K562 (cell line): ENCODE results near the gene STX2. TPM values are rescaled to one million over a fixed set of nuclear protein-coding genes. Genes with fewer than 3 reads are reported as not detected.

Experiments
- ATF1 ChIP-seq, 2 experiments: fragments of 450-650 bp in 1 of 2; IDR thresholded peaks; 2 replicates each; pipeline ENCODE4 v1.6.1; 2016; ENCODE audit warnings: missing compliant biosample characterization in 1 of 2, missing genetic modification characterization in 1 of 2
- ETS1 ChIP-seq: conservative IDR thresholded peaks from 2 replicates; pipeline ENCODE4 v1.6.1; 2011; ENCODE audit warnings: low read depth, mild to moderate bottlenecking, low read length; ENCODE audit not compliant: control insufficient read depth
- HDAC3 ChIP-seq: fragments of 450-650 bp; IDR thresholded peaks from 2 replicates; pipeline ENCODE4 v1.6.1; 2018; ENCODE audit warnings: borderline replicate concordance, mild to moderate bottlenecking, moderate library complexity; ENCODE audit not compliant: partially characterized antibody
- ID3 ChIP-seq, 2 experiments: fragments of 250-450 bp in 1 of 2; fragments of 450-650 bp in 1 of 2; sonication (Bioruptor Pico) in 1 of 2; IDR thresholded peaks; 2 replicates each; pipeline versions ENCODE4 v1.6.1 to v1.8.0; 2016 to 2021; ENCODE audit warnings: mild to moderate bottlenecking in 2 of 2, moderate library complexity in 2 of 2, missing compliant biosample characterization in 1 of 2, missing genetic modification characterization in 1 of 2
- JUN ChIP-seq, 2 experiments: sonication (generic) in 1 of 2; formaldehyde crosslinking in 1 of 2; IDR thresholded peaks; 2 replicates each; pipeline versions ENCODE4 v1.6.1 to v1.8.0; 2012 to 2022; ENCODE audit warnings: borderline replicate concordance in 2 of 2, mild to moderate bottlenecking in 2 of 2, improper control_type of control experiment in 1 of 2, low read depth in 1 of 2, low read length in 1 of 2, missing genetic modification reagents in 1 of 2
- MAFG ChIP-seq: fragments of 450-650 bp; conservative IDR thresholded peaks from 2 replicates; pipeline ENCODE4 v1.6.1; 2016; ENCODE audit warnings: missing genetic modification characterization, missing compliant biosample characterization
- MBD1 ChIP-seq: fragments of 250-450 bp; sonication (Bioruptor Pico); IDR thresholded peaks from 2 replicates; pipeline ENCODE4 v1.8.0; 2022; ENCODE audit warnings: inconsistent platforms
- MTA2 ChIP-seq: fragments of 450-650 bp; IDR thresholded peaks from 2 replicates; pipeline ENCODE4 v1.6.1; 2016; ENCODE audit warnings: low read depth
- NR0B1 ChIP-seq: fragments of 450-650 bp; IDR thresholded peaks from one replicate; pipeline ENCODE4 v1.6.1; 2018; ENCODE audit warnings: mild to moderate bottlenecking, moderate library complexity; ENCODE audit not compliant: partially characterized antibody
- PYGO2 ChIP-seq: fragments of 450-650 bp; IDR thresholded peaks from 2 replicates; pipeline ENCODE4 v1.6.1; 2016; ENCODE audit warnings: mild to moderate bottlenecking, missing genetic modification characterization, moderate library complexity, missing compliant biosample characterization
- RBM15 ChIP-seq: fragments of 200-400 bp; formaldehyde crosslinking; IDR thresholded peaks from 2 replicates; pipeline ENCODE4 v1.6.1; 2018; ENCODE audit warnings: mild to moderate bottlenecking, low read length, moderate library complexity; ENCODE audit not compliant: insufficient read depth
- TFAP4 ChIP-seq: sonication (generic); formaldehyde crosslinking; IDR thresholded peaks from 2 replicates; pipeline ENCODE4 v1.8.0; 2022; ENCODE audit warnings: missing genetic modification reagents, mild to moderate bottlenecking, moderate library complexity, borderline replicate concordance
- ZNF124 ChIP-seq: sonication (generic); formaldehyde crosslinking; IDR thresholded peaks from 2 replicates; pipeline ENCODE4 v1.8.1; 2022; ENCODE audit warnings: missing genetic modification reagents
- ZNF197 ChIP-seq: fragments of 200-800 bp; sonication (Bioruptor generic); IDR thresholded peaks from 2 replicates; pipeline ENCODE4 v1.6.1; 2016; ENCODE audit warnings: low read depth, missing genetic modification characterization, missing compliant biosample characterization
- ZNF324 ChIP-seq: fragments of 250-450 bp; sonication (Bioruptor Pico); IDR thresholded peaks from 2 replicates; pipeline ENCODE4 v1.4.0; 2020; ENCODE audit warnings: mild to moderate bottlenecking
- polyA plus RNA-seq, 8 experiments: library from polyadenylated mRNA; depleted of rRNA in 4 of 8; stranded (reverse) in 5 of 8; unstranded in 3 of 8; fragments of >200 nt; fragmentation: Nextera tagmentation in 2 of 8; fragmentation: Illumina TruSeq in 1 of 8; extraction: Ambion mirVana in 2 of 8; extraction: Trizol in 1 of 8; gene quantifications; 2 replicates each; pipeline versions ENCODE4 v1.2.1 to v1.2.3, GENCODE V29; 2011 to 2014; ENCODE audit warnings: inconsistent platforms in 1 of 8, missing spikeins in 1 of 8
- total RNA-seq, 7 experiments: library from RNA; depleted of rRNA in 6 of 7; stranded (reverse); fragments of >200 nt in 6 of 7; fragmentation: Illumina TruSeq in 2 of 7; extraction: Trizol in 2 of 7; gene quantifications; 2 replicates each; pipeline versions ENCODE4 v1.2.1 to v1.2.3, GENCODE V29; 2011 to 2021; ENCODE audit warnings: low replicate concordance in 1 of 7

STX2 gene
- total and polyA plus RNA-seq, 9 of the 15 experiments (the other 6 are each of a cell fraction or from before 2014, with no cell fraction given): 22.2 to 54.6 (median 30.8) TPM

- TF ChIP-seq ID3 (CRISPR knock-in tag; IDR thresholded peaks at IDR 0.05) (no peak), ID3 (tag; IDR thresholded peaks at IDR 0.05) (no peak), ZNF324 (CRISPR knock-in tag) (no peak), ZNF197 (0 out of 2 replicates have a peak, but pooled peaks have one; percentile 43), TFAP4 (CRISPR knock-in tag) (peak; percentile 73; the same call in 1 of the 2 replicates), MAFG (tag) (peak; percentile 32; the same call in 1 of the 2 replicates), ATF1 (CRISPR knock-in tag; IDR thresholded peaks at IDR 0.05) (no peak), ATF1 (tag; IDR thresholded peaks at IDR 0.05) (peak; percentile 73), RBM15 (no peak), PYGO2 (no peak), MBD1 (CRISPR knock-in tag) (no peak), MTA2 (0 out of 2 replicates have a peak, but pooled peaks have one; percentile 9), JUN (IDR thresholded peaks at IDR 0.05; ENCODE audit: borderline replicate concordance, low read depth, low read length) (peak; percentile 58; the same call in 1 of the 2 replicates), JUN (CRISPR knock-in tag; IDR thresholded peaks at IDR 0.05; ENCODE audit: borderline replicate concordance) (no peak), HDAC3 (peak; percentile 26), ETS1 (peak; percentile 47; the same call in 1 of the 2 replicates), NR0B1 (no peak), ZNF124 (CRISPR knock-in tag) (no peak)
These were observed at the start of gene STX2 (continued) for GRCh38 chr12:130838951-130839769.
